SKM-1 treated with dmso at 0.1 percent for 144 hours (cell line): ENCODE data around the gene BBS5.
"Not testable (repeated sequence)": the region's sequence is repeated elsewhere in the genome, so short reads cannot be mapped to it uniquely, and the experiment has no call there.

Experiments
- DNase-seq: peaks from one replicate; lab custom pipeline; 2025; ENCODE audit not compliant: unreplicated experiment; lab: John Stamatoyannopoulos, UW

BBS5 gene

DNA sequence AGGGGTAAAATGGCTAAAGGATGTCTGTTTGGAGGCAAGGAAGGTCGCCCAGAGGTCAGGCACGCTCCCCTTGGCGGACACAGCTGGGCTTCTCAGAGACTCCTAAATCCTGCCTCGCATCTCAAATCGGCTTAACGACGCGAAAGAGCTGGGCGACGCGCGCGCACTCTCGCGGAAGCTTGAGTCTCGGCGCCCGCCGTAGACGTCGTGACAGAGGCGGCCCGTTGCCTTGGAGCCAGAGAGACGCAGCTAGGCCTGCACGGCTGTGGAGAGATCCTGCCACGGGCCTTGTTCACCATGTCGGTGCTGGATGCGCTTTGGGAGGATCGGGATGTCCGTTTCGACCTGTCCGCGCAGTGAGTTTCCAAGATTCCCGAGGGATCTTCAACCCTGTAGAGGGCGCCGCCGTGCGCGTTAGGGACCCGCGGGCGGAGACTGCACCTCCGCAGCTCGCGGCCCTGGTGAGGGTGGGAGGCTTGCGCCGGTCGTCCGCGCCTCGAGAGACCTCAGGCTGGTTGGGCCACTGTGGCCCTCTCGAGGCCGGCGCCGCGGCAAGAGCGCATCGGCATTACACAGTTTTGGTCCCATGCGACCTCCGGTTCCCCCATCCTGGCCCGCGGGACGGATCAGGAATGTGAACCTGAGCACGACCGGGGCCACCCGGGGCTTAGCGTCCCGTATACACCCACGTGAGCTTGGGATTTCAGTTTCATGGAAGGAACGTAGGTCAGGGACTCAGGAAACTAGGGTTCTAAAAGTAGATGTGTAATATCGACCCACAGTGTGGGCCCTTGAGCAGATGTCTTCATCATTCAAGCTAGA, at the start of gene BBS5:
Gene BBS5 (plus strand): TSS at position 238 of the 822 bp plus-strand sequence. CDS start 60 bp downstream, at position 298.
- peak; percentile 70 for DNase-seq

DNA sequence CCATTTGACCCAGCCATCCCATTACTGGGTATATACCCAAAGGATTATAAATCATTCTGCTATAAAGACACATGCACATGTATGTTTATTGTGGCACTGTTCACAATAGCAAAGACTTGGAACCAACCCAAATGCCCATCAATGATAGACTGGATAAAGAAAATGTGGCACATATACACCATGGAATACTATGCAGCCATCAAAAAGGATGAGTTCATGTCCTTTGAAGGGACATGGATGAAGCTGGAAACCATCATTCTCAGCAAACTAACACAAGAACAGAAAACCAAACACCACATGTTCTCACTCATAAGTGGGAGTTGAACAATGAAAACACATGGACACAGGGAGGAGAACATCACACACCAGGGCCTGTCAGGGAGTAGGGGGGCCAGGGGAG, 47.5 kb upstream of the BBS5 start:
- not testable (repeated sequence) for DNase-seq

DNA sequence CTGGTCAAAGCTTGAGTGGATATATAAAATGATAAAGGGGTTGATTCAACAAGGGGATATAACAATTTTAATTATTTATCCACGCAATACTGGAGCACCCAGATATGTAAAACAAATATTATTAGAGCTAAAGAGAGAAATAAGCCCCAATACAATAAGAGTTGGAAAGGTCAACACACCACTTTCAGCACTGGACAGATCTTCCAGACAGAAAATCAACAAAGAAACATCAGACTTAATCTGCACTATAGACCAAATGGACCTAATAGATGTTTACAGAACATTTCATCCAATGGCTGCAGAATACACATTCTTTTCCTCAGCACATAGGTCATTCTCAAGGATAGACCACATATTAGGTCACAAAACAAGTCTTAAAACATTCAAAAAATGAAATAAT, 45.1 kb upstream of the BBS5 start:
- DNase-seq: not testable (repeated sequence)

DNA sequence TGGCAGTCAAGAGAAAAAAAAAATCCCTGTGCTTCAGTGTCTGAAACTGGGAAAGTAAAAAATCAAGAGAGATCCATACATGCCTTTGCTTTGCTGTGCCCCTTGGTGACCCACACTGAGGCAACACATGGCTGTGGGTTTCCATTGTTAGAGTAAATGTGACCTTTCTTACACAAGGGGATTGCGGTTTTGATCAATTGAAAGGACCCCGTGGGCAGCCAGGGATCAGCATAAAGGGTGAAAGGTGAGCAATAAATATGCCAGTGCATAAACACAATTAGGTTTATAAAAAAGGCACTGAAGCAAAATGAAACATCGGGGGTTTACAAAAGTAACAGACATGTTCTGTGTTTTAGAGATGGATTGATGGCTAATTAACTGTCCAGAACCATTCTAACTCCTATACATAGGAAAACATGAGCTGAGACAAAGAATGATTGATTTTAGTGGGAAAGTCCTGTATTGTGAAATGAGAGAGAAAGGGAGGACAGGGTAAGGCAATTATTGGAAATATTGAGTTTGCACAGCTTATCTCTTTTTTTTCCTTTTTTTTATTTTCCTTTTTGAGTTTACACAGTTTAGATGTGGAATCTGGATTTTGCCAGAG, 40.7 kb upstream of the BBS5 start:
- DNase-seq: no peak

DNA sequence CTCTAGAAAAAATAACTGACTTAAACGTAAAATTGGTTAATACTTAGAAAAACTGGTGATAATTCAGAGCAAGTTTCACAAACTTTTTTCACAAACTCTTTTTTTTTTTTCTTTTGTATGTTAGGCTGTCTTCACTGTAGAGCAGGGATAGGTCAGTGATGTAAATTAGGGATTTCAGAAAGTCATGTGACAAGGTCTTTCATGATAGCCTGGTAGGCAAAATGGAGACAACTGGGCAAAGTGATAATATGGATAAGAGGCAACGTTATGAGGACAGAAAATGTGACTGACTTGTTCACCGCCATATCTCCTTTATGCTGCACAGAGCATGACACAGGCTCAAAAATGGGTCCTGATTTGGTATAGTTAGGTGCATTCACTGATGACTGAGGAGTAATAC, 39.4 kb upstream of the BBS5 start:
- no peak for DNase-seq

- no peak for DNase-seq
Measured at GRCh38 chr2:169446452-169446851, 32.8 kb upstream of the BBS5 start.

DNA sequence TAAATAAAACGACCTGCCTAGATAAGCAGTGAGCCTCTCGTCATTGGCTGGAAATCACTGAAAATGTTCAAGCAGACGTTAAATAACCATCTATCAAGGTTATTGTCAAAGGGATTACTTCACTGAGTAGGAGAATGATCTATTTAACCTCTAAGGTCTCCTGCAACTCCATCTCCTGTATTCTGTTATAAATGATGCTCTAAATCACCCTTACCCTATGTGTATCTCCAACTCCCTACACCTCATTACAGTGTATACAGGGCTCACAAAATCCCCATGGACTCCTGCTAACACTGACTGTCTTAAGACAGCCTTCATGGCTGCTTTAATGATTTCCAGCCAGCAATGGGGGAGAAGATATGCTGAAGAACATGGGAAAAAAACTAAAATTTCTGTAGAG, 31.0 kb upstream of the BBS5 start:
- no peak for DNase-seq

- DNase-seq: no peak
Measured at GRCh38 chr2:169448865-169449264, 30.4 kb upstream of the BBS5 start.

GRCh38 chr2:169452080-169452479, 27.2 kb upstream of the BBS5 start:
- peak; percentile 44 for DNase-seq

DNA sequence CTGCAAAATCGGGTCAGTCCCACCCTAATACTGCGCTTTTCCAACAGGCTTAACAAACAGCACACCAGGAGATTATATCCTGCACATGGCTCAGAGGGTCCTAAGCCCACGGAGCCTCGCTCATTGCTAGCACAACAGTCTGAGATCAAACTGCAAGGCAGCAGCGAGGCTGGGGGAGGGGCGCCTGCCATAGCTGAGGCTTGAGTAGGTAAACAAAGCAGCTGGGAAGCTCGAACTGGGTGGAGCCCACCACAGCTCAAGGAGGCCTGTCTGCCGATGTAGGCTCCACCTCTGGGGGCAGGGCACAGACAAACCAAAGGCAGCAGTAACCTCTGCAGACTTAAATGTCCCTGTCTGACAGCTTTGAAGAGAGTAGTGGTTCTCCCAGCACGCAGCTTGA, 26.2 kb upstream of the BBS5 start:
- DNase-seq: not testable (repeated sequence)

DNA sequence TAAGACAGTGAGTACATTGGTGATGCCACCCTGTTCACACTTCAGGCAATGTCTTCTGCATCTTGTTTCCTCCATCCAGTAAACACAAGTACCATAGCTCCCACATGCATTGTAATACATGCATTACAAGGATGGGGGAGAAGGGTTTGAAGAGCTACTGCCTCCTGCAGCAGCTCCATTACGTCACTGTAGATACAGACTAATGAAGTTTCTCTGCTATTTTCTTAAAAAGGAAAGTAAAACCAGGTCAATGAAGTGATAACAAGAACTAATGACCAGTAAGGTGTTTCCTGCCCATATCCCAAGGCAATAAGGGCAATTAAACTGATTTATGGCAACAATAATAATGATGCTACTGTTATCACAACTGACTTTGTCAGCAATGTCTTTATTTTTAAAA, 18.2 kb upstream of the BBS5 start:
- DNase-seq: no peak

DNA sequence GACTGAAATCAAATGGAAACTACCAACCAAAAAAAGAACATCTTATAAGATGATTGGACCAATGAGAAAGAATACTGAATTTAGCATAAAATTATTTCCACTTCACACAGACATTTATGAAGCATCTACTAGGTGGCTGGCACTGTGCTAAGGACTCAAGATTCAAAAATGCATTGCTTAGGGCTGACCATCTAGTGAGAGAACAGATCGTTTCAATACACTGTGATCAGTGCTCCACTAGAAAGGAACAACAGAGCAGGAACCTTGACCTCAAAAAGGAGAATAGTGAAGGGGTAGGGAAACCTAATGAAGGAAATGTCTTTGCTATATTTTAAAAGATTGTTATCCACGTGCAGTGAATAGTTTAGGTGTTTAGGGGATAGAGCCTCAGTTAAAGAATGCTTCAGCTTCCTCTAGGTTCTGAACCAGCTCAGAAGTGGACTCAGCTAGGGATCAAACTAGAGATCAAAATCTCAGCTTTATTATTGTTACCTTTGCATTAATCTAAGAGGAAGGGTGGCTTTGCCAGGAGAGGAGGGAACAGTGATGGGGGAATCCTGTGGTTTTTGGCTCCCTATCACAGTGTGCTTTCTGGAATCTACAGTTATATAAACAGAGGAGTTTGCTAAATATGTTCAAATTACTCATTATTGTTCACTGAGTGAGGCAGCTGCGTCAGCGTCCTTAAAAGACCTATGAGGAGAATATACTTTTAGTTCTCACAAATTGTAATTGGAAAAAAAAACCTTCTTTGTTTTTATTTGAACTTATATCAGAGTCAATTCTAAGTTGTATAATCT, 16.2 kb upstream of the BBS5 start:
- DNase-seq: no peak

DNA sequence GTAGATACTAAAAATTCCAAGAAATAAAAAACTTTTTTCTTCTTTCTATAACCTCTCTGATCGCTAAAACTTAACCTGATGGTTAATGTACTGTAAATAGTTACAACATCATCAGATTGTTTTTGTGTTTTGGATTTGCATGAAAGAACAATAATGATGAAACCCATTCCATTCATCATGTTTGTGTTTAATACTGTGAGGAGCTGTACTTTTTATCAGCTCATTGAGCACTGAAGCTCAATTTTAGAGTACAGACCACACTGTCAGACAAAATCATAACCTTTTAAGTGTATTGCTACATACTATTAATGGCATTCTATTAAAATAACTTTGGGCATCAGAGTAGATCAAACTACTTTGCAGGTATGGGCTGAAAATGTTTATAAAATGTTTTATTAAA, 14.8 kb upstream of the BBS5 start:
- no peak for DNase-seq

- peak; percentile 51 for DNase-seq
Measured at GRCh38 chr2:169464882-169465281, 14.4 kb upstream of the BBS5 start.

- DNase-seq: no peak
Measured at GRCh38 chr2:169468841-169469240, 10.5 kb upstream of the BBS5 start.

DNA sequence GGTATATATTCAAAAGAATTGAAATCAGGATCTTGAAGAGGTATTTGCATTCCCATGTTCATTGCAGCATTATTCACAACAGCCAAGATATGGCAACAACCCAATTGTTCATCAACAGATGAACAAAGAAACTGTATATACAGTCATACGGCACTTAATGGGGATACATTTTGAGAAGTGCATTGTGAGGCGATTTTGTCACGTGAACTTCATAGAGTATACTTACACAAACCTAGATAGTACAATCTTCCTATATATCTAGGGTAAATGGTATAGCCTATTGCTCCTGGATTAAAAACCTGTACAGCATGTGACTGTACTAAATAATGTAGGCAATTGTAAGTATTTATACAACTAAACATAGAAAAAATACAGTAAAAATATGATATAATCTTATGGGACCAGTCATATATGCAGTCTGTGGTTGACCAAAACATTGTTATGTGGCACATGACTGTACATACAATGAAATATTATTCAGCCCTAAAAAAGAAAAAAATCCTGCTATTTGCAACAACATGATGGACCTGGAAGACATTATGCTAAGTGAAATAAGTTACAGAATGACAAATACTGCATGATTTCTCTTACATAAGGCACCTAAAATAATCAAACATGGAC, 9.2 kb upstream of the BBS5 start:
- no peak for DNase-seq

GRCh38 chr2:169472249-169472648, 7.0 kb upstream of the BBS5 start:
- no peak for DNase-seq

GRCh38 chr2:169476459-169476858, 2.8 kb upstream of the BBS5 start:
- no peak for DNase-seq

DNA sequence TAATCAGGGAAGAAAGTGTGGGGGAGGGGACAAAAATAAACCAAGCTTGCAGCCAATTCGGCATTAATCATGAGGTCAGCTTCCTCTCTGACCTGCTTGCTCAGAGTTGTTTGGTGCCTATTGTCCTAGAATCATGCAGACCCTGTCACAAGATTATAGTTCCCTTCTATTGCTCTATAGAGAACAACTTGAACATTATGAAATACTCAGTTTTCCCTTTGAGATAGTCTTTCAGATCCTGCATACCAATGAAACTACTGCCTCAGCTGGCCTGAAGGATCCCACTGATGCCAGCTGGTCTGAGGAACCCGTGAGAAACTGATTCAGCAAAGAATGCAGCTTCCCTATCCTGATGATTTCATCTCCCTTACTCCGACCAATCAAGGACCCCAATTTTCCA, 955 bp upstream of the BBS5 start:
- no peak for DNase-seq

GRCh38 chr2:169478745-169479256, 493 bp upstream of the BBS5 start:
- DNase-seq: no peak

DNA sequence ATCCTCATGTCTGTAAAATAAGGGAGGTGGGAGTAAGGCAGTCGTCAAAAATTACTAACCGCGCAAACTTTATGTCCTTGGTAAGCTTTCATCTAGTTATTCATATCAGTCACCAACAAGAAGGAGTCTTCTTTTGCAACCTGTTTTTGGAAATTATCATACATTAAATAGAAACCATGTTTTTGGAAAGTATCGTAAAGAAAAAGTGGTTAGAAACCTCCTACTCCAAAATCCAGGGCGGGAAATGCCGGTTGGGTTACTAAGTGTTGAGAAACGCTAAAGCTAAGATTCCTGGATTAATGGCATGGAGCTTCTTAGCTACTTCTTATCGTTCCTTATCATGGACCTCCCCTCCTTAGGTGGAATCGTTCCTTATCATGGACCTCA, 778 bp downstream of the BBS5 start:
- no peak for DNase-seq
